Activated CD4-positive, CD25-positive, alpha-beta regulatory T cell treated with anti-CD3 and anti-CD28 coated beads, Interleukin-2, amount 50 U/mL, for 24 hours (primary cell): ENCODE results near the gene ECEL1.
"Not testable (repeated sequence)": the region's sequence is repeated elsewhere in the genome, so short reads cannot be mapped to it uniquely, and the experiment has no call there.

ENCODE experiments used
- ATAC-seq, 2 donors: fragments of 150-1000 bp; cut with Tn5 transposase; one replicate each; pipeline ENCODE4 v1.10.0; 2021; ENCODE audit warnings: mild to moderate bottlenecking in 1 of 2, moderate library complexity in 1 of 2

ECEL1 gene

GRCh38 chr2:232440220-232441018 lies 47.2 kb downstream of the ECEL1 start:
- ATAC-seq, result peak; percentile 77 to 81

GRCh38 chr2:232439758-232440135 lies 47.9 kb downstream of the ECEL1 start:
- no peak for ATAC-seq

GRCh38 chr2:232438951-232439757 lies 48.5 kb downstream of the ECEL1 start:
- no peak for ATAC-seq

GRCh38 chr2:232438091-232438490 lies 49.5 kb downstream of the ECEL1 start:
- no peak for ATAC-seq

- no peak for ATAC-seq
These were observed 50.5 kb downstream of the ECEL1 start for GRCh38 chr2:232437195-232437571.

- ATAC-seq, result no peak
These were observed 51.0 kb downstream of the ECEL1 start for GRCh38 chr2:232436381-232437194.

- ATAC-seq, result no peak
These were observed 51.8 kb downstream of the ECEL1 start for GRCh38 chr2:232435805-232436204.

- ATAC-seq, result no peak
These were observed 52.3 kb downstream of the ECEL1 start for GRCh38 chr2:232435375-232435648.

- no peak for ATAC-seq
These were observed 52.9 kb downstream of the ECEL1 start for GRCh38 chr2:232434563-232435374.

GRCh38 chr2:232434091-232434490 lies 53.5 kb downstream of the ECEL1 start:
- ATAC-seq, result no peak

- ATAC-seq, result not testable (repeated sequence)
These were observed 54.0 kb downstream of the ECEL1 start for GRCh38 chr2:232433622-232434021.

GRCh38 chr2:232432598-232433184 lies 54.9 kb downstream of the ECEL1 start:
- ATAC-seq, result peak in 1 of 2 donors; percentile 38

GRCh38 chr2:232431705-232432590 lies 55.7 kb downstream of the ECEL1 start:
- no peak for ATAC-seq
